ENCODE measurements around the gene ZBTB14.

Gene ZBTB14

DNA sequence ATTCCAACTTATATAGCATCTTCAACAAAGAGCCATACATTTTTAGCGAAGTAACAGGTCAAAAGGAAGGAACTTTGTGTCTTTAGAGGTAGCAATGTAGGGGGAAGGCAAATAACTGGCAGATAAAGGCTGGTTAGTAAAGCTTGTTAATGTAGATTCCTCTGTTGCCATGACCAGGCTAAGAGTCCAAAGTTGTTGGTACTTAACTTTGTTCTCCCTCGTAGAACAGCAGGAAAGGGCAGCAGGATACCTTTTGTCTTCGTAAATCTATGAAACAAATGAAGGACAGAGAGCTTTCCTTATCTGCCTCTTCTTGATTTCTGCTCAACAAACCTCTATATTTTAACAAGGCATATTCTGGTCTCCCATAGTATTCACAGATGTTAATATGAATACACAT, 18.6 kb downstream of the ZBTB14 start:
- Histone ChIP-seq H3K9me3 (replicated peaks in 1 of 11) (peaks cover 13 to 36% (median 22%) of the 10 kb centered on the region in 11 experiments; a peak in 21 of 22 replicates), H3K4me2 (no peak overlapping the region), H3K27me3 (no peaks in the 10 kb centered on the region), H3K9ac (no peak overlapping the region), H3K27ac (no peak overlapping the region), H3K36me3 (no peaks in the 10 kb centered on the region; a peak in 1 of 22 replicates), H3K4me1 (no peaks in the 10 kb centered on the region), H4K20me1 (no peaks in the 10 kb centered on the region), H3K4me3 (no peak overlapping the region)
- TF ChIP-seq Cebpa-rat (IDR thresholded peaks at IDR 0.05): no peak

DNA sequence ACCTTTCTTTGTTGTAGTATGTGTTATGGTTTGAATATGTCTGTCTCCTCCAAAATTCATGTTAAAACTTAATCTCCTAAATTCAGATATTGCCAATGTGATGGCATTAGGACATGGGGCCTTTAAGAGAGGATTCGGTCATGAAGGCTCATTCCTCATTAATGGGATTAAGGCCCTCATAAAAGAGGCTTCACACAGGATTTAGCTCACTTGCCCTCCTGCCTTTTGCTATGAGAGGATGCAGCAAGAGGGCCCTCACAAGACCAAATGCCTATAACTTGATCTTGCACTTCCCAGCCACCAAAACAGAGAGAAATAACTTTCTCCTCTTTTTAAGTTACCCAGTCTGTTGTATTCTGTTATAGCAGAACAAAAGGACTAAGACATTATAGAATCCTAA, 19.7 kb downstream of the ZBTB14 start:
- no peak for TF ChIP-seq Cebpa-rat (IDR thresholded peaks at IDR 0.05)
- H3K4me2 ChIP-seq: no peak overlapping the region
- no peaks in the 10 kb centered on the region for H4K20me1 ChIP-seq
- no peak overlapping the region for H3K9ac ChIP-seq
- no peak overlapping the region for H3K27ac ChIP-seq
- no peaks in the 10 kb centered on the region for H3K4me1 ChIP-seq
- no peaks in the 10 kb centered on the region for H3K27me3 ChIP-seq
- peaks cover 16 to 45% (median 28%) of the 10 kb centered on the region in 11 experiments; a peak in 21 of 22 replicates for H3K9me3 ChIP-seq (replicated peaks in 1 of 11)
- H3K36me3 ChIP-seq: no peaks in the 10 kb centered on the region; a peak in 1 of 22 replicates
- H3K4me3 ChIP-seq: no peak overlapping the region

DNA sequence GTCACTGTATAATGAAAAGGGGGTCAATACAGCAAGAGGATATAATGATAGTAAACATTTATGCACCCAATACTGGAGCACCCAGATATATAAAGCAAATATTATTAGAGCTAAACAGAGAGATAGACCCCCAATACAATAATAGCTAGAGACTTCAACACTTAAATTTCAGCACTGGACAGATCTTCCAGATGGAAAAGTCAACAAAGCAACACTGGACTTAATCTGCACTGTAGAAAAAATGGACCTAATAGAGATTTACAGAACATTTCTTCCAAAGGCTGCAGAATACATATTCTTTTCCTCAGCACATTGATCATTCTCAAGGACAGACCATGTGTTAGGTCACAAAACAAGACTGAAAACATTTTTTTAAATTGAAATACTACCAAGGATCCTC, 26.7 kb downstream of the ZBTB14 start:
- Histone ChIP-seq H3K36me3 (no peaks in the 10 kb centered on the region), H3K4me2 (no peak overlapping the region), H3K9me3 (replicated peaks in 1 of 11) (peaks cover 10 to 55% (median 23%) of the 10 kb centered on the region in 11 experiments; a peak in 19 of 22 replicates), H4K20me1 (no peaks in the 10 kb centered on the region), H3K4me3 (no peak overlapping the region), H3K27me3 (no peaks in the 10 kb centered on the region), H3K27ac (no peak overlapping the region), H3K4me1 (no peaks in the 10 kb centered on the region), H3K9ac (no peak overlapping the region)
- no peak for TF ChIP-seq Cebpa-rat (IDR thresholded peaks at IDR 0.05)

DNA sequence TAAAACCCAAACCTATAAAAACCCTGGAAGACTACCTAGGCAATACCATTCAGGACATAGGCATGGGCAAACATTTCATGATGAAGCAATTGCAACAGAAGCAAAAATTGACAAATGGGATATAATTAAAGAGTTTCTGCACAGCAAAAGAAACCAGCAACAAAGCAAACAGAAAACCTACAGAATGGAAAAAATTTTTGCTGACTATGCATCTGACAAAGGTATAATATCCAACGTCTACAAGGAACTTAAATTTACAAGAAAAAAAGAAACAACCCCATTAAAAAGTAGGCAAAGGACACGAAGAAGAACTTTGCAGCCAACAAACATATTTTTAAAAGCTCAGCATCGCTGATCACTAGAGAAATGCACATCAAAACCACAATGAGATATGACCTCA, 28.8 kb downstream of the ZBTB14 start:
- Histone ChIP-seq H3K4me3 (no peak overlapping the region), H3K9me3 (replicated peaks in 1 of 11) (peaks cover 5 to 47% (median 20%) of the 10 kb centered on the region in 11 experiments; a peak in 19 of 22 replicates), H4K20me1 (no peaks in the 10 kb centered on the region), H3K27ac (no peak overlapping the region), H3K9ac (no peak overlapping the region), H3K36me3 (no peaks in the 10 kb centered on the region), H3K4me2 (no peak overlapping the region), H3K27me3 (no peaks in the 10 kb centered on the region), H3K4me1 (no peaks in the 10 kb centered on the region)
- TF ChIP-seq Cebpa-rat (IDR thresholded peaks at IDR 0.05): no peak

DNA sequence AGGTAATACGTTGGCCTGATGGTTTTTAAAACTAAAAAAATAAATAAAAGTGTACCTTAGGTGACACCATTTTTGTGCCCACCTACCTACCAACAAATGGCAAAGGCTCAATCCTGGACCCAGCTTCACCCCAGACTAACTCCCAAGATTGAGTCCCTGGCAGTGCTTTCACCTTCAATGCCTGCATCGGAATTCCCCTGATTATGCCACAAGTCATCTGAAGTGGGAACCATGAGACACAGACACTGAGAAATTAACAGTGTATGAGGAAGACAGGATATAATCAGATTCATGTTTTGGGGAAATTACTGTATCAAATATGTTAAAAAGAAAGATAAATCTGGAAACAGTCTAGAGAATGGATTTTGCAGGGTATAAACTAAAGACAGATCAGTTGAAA, 41.6 kb downstream of the ZBTB14 start:
- no peak for TF ChIP-seq Cebpa-rat (IDR thresholded peaks at IDR 0.05)
- Histone ChIP-seq H3K9me3 (replicated peaks in 1 of 11) (no peaks in the 10 kb centered on the region), H3K4me3 (no peak overlapping the region), H3K27ac (no peak overlapping the region), H3K9ac (no peak overlapping the region), H3K4me2 (no peak overlapping the region), H4K20me1 (no peaks in the 10 kb centered on the region), H3K27me3 (no peaks in the 10 kb centered on the region), H3K4me1 (peaks cover 0 to 8% (median 0%) of the 10 kb centered on the region in 10 experiments; a peak in 1 of 20 replicates), H3K36me3 (no peaks in the 10 kb centered on the region)

DNA sequence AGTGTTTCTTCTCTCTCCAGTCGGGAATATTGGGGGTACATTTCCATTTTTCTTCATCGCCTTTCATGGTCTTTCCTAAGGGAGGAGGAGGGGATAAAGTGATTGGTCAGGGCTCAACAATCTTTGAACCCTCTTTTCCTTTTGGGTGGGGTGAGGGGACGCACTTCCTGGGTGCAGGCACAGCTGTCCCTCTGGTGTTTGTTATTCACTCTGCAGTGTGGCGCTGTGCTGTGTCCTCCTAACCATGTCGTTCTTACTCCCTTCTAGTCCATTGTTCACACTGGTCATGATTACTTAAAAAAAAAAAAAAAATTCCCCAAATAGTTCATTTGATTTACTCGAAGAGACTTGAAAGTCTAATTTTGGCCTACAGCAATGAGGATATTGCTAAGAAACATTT, 44.4 kb downstream of the ZBTB14 start:
- Histone ChIP-seq H3K4me3 (no peak overlapping the region), H3K9me3 (replicated peaks in 1 of 11) (no peaks in the 10 kb centered on the region), H3K36me3 (no peaks in the 10 kb centered on the region), H4K20me1 (no peaks in the 10 kb centered on the region), H3K4me2 (no peak overlapping the region), H3K9ac (no peak overlapping the region), H3K27ac (no peak overlapping the region), H3K4me1 (peaks cover 0 to 8% (median 0%) of the 10 kb centered on the region in 10 experiments; a peak in 1 of 20 replicates), H3K27me3 (no peaks in the 10 kb centered on the region)
- TF ChIP-seq Cebpa-rat (IDR thresholded peaks at IDR 0.05): no peak

DNA sequence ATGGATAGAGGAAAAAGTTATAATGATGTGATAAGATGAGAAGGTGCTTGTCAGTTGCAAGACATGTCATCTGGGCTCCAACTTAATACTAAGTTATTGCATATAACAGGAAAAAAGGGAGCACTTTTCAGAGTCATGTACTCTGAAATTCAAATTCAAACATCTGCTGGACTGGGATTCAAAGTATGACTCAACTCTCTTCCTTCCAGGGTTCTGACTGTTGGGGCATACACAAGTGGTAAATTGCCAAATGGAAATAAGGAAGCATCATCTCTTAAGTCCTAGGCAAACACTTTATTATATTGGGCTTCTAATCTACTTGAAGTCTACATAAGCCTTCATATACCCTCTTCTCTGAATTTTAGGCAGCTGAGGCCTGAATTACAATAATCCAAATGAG, 44.9 kb downstream of the ZBTB14 start:
- no peak overlapping the region for H3K4me3 ChIP-seq
- peaks cover 0 to 8% (median 0%) of the 10 kb centered on the region in 10 experiments; a peak in 1 of 20 replicates for H3K4me1 ChIP-seq
- no peak overlapping the region for H3K27ac ChIP-seq
- H3K9ac ChIP-seq: no peak overlapping the region
- no peaks in the 10 kb centered on the region for H4K20me1 ChIP-seq
- no peak overlapping the region for H3K4me2 ChIP-seq
- no peaks in the 10 kb centered on the region for H3K9me3 ChIP-seq (replicated peaks in 1 of 11)
- no peak for TF ChIP-seq Cebpa-rat (IDR thresholded peaks at IDR 0.05)
- no peaks in the 10 kb centered on the region for H3K27me3 ChIP-seq
- H3K36me3 ChIP-seq: no peaks in the 10 kb centered on the region

DNA sequence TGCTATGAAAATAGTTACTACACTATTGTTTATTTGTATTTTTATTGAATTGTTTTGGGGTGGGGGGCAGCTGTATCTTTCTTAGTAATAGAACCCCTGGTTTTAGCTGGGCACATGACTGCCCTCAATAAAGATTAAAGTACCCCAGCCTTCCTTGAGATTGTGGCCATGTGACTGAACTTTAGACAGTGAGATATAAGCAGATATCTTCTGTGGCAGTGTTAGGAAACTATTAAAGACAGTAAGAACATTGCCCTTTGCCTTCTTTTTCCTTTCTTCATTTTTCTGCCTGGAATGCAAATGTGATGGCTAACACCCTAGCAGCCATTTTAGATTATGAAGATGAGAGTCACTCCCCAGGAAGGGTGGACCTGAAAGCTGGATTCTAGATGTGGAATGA, 50.6 kb downstream of the ZBTB14 start:
- Histone ChIP-seq H3K4me3 (no peak overlapping the region), H3K27ac (no peak overlapping the region), H3K9ac (no peak overlapping the region), H4K20me1 (no peaks in the 10 kb centered on the region), H3K4me1 (no peaks in the 10 kb centered on the region), H3K36me3 (0 out of 22 replicates have a peak, but pooled peaks cover 0 to 5% (median 0%) of the 10 kb centered on the region in 11 experiments), H3K9me3 (replicated peaks in 1 of 11) (peaks cover 0 to 7% (median 0%) of the 10 kb centered on the region in 11 experiments; a peak in 4 of 22 replicates), H3K27me3 (no peaks in the 10 kb centered on the region), H3K4me2 (no peak overlapping the region)
- no peak for TF ChIP-seq Cebpa-rat (IDR thresholded peaks at IDR 0.05)

DNA sequence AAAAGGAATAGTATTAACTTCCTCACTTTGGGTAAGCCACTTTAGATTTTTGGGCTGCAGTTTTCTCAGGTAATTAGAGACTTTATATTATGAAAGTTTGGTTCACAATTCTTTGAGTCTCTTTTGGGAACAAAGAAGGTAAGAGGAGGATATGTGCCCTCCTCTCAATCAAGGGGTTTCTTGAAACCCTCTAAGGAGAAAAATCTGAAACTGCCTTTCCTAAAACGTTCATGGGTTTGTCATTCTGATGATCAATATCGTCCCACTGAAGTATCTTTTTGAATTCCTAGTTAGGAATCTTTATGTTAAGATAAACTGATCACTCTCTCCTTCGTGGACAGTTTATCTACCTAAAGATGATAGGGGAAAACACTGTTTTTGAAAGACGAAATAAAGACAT, 56.1 kb downstream of the ZBTB14 start:
- peaks cover 8 to 24% (median 18%) of the 10 kb centered on the region in 10 experiments; a peak in 18 of 20 replicates for H3K4me1 ChIP-seq
- H3K9ac ChIP-seq: no peak overlapping the region
- H3K9me3 ChIP-seq (replicated peaks in 1 of 11): peaks cover 9 to 28% (median 18%) of the 10 kb centered on the region in 11 experiments; a peak in 21 of 22 replicates
- H3K27ac ChIP-seq: no peak overlapping the region
- H3K4me2 ChIP-seq: peak overlapping the region in 1 of 11 experiments; percentile 84; a peak in 1 of 22 replicates
- peaks cover 0 to 5% (median 0%) of the 10 kb centered on the region in 11 experiments; a peak in 2 of 22 replicates for H3K27me3 ChIP-seq
- no peaks in the 10 kb centered on the region for H4K20me1 ChIP-seq
- TF ChIP-seq Cebpa-rat (IDR thresholded peaks at IDR 0.05): no peak
- H3K36me3 ChIP-seq: 0 out of 22 replicates have a peak, but pooled peaks cover 0 to 5% (median 0%) of the 10 kb centered on the region in 11 experiments
- no peak overlapping the region for H3K4me3 ChIP-seq
